ENCODE measurements around the gene MRGPRX3.

- no peak for TF ChIP-seq CTCF (IDR thresholded peaks at IDR 0.05; ENCODE audit: low read depth, low read length, missing input control)
- TF ChIP-seq RAD21 (IDR thresholded peaks at IDR 0.05): no peak
Measured at GRCh38 chr11:18151581-18151980, 19.2 kb downstream of the MRGPRX3 start.

Measured in liver (tissue), 3 donors.